Stimulated activated CD4-positive, alpha-beta T cell treated with anti-CD3 and anti-CD28 coated beads, TNF-alpha, amount 100 ng/mL, for 48 hours (primary cell): ENCODE data around the gene GALNT10.

Experiments used
- DNase-seq, 3 donors: peaks; one replicate each; pipeline ENCODE4 v3.0.0-alpha.2; 2020; ENCODE audit warnings: low read depth in 3 of 3

The GALNT10 gene

GRCh38 chr5:154321546-154321945, 131.0 kb downstream of the GALNT10 start:
- no peak for DNase-seq

GRCh38 chr5:154324033-154324432, 133.5 kb downstream of the GALNT10 start:
- no peak for DNase-seq

DNA sequence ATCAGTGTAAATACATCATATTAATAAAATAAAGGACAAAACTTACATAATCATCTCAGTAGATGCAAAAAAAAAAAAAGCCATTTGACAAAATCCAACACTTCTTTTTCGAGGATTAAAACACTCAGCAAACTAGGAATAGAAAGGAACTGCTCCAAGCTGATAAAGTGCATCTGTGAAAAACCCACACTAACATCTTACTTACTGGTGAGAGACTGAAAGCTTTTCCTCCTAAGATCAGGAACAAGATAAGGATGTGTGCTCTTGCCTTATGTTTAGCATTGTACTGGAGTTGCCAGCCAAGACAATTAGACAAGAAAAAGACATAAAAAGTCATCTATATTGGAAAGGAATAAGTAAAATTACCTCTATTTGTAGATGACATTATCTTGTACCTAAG, 135.0 kb downstream of the GALNT10 start:
- DNase-seq: no peak

- no peak for DNase-seq
These were observed 138.5 kb downstream of the GALNT10 start for GRCh38 chr5:154329062-154329461.

DNA sequence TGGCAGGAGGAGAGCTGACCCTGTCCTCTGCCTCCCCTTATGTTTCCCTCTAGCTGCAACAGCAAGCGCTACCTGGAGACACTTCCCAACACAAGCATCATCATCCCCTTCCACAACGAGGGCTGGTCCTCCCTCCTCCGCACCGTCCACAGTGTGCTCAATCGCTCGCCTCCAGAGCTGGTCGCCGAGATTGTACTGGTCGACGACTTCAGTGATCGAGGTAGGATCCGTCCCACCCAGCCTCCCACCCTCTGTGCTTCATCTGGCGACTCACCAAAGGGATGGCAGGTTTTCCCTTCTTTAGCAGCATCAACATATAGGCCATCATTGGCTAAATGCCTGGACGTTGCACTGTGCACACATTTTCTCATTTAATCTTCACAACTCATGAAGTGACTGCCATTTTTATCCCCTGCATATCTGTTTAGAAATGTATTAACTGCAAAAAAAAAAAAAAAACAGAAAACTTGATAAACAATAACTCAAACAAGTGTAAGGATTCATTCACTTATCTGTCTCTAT, 139.0 kb downstream of the GALNT10 start:
- DNase-seq: no peak

- DNase-seq: no peak
These were observed 139.6 kb downstream of the GALNT10 start for GRCh38 chr5:154330097-154330667.

- DNase-seq: no peak
These were observed 140.7 kb downstream of the GALNT10 start for GRCh38 chr5:154331232-154331631.

- no peak for DNase-seq
These were observed 141.4 kb downstream of the GALNT10 start for GRCh38 chr5:154331924-154332323.

DNA sequence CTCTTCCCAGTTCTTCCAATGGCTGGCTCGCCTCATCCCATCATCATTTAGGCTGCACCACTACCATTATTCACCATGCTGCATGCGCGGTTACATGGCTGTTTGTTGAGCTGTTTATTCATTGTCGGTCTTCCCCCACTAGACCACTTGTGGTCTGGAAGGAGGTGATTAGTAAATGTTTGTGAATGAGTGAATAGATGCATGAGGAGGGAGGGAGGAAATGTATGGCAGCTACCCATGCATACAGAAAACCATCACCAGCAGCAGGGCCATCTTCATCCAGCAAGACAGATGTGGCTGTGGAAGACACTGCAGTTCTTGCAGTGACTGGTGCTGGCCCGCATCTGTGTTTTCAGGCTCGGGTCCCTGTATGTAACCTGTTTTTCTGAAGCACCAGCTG, 141.9 kb downstream of the GALNT10 start:
- no peak for DNase-seq

- no peak for DNase-seq
These were observed 142.5 kb downstream of the GALNT10 start for GRCh38 chr5:154333016-154333415.

DNA sequence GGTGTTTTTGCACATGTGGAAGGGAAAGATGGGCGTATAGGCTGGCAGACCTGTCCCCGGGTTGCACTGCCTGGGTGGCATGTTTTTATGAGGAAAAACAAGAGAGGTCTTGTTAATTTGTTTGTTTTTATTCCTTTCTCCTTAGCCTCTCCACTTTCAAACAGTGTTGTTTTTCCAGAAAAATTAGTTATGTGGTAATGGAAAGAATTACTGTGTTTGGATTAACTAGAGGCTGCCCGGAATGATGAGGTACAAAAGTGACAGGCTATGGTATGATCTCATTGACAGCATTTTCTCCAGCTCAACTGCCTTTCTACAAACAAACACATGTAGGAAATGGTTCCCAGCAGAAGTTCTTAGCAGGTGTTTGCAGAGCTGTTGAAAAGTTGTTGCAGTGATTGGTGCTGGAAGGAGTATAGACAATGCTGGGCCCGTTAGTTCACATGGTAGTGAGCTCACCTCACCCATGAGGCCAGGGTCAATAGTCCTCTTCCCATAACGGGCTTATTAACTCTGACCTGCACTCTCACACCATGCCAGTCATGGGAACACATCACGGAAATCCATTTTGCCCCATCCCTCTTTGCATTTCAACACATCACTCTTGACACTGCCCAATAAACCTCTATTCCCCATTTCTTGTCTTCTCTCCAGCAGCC, 144.0 kb downstream of the GALNT10 start:
- DNase-seq: no peak

GRCh38 chr5:154335065-154335448, 144.5 kb downstream of the GALNT10 start:
- no peak for DNase-seq

GRCh38 chr5:154341620-154342019, 151.1 kb downstream of the GALNT10 start:
- DNase-seq: no peak

GRCh38 chr5:154342211-154342610, 151.7 kb downstream of the GALNT10 start:
- no peak for DNase-seq

DNA sequence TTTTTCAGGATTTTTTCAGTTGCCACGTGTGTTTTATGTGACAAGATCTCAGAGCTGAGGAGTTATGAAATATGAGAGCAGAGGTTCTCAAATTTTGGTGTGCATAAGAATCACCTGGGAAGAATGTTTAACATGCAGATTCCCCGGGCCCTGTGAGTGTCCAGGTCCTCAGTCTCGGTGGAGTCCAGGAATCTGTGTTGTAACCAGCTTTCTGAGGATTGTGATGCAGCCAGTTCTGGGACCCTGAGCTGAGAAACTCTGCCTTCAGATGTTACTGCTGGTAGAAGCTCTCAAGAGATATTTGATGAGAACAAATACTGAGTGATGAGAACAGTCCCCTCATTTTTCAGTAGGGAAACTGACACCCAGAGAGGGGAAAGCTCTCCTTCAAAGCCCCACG, 152.4 kb downstream of the GALNT10 start:
- no peak for DNase-seq

DNA sequence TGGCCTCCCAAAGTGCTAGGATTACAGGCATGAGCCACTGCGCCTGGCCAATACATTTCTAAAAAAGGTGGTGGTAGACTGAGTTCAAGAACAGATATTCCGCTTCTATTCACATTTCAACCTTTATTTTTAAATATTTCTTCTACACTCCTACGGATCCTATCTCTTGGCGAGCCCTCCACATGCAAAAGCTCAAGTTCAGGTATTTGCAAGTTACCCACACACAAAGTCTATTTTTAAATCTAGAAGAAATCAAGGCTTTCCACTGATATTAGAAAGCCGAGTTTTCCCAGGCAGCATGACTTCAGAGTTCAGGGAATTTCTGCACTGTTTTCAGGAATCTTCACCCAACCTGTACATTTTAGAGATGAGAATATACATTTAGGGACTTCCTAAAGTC, 153.9 kb downstream of the GALNT10 start:
- DNase-seq: no peak

- no peak for DNase-seq
These were observed 154.9 kb downstream of the GALNT10 start for GRCh38 chr5:154345255-154345952.

DNA sequence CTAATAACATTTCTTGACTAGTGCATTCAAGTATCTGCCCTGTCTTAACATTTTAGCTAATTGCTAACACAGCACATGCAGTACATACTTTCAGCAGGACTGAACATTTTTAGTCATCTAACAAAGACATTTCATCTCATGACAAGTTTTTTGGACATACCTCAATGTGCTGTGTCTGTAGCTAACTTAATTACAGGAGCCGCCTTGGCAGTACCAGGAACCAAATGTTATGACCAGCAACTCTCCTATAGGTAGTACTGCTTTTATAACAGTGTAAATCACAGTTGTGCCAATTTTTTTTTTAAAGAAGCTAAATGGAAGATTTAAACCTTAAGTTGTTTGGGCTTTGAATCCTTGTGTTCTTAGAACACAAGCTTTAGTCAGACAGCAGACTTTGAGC, 155.9 kb downstream of the GALNT10 start:
- no peak for DNase-seq

- no peak for DNase-seq
These were observed 159.2 kb downstream of the GALNT10 start for GRCh38 chr5:154349626-154350264.

DNA sequence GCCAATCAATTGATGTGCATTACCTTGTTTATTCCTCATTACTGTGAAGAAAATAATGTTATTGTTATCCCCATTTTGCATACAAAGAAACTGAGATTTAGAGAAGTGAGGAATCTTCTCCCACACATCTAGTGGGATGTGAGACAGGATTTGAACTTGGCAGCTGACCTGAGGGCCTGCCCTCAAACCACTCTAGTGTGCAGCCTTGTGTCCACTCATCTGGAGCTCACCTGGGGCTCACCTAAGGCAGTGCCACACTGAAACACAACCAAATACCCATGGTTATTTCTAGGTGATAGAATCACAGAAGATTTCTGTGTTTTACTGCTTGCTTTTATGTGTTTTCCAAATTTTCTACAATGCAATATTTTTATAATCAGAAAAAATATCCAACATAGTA, 160.6 kb downstream of the GALNT10 start:
- DNase-seq: no peak

DNA sequence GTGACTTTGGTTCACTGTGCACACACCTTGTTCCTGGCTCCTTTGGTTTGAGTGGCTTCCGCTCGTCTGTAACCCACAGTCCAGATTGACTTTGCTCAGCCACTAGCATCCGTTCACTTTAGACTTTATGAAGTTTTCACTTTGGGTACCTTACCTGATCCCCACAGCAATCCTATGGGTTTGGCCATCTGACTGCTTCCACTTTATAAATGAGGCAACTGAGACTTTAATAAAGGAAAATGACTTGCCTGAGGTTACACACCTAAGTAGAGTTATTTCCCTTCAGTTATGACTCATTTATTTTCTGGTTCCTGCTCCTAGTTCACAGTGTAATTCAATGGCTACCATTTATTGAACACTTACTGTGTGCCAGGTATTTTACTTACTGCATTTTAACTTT, 161.0 kb downstream of the GALNT10 start:
- no peak for DNase-seq

GRCh38 chr5:154352960-154353548, 162.5 kb downstream of the GALNT10 start:
- no peak for DNase-seq
